Dermis microvascular lymphatic vessel endothelial cell (primary cell): Measurements from ENCODE around the gene GOLGA8T. TPM values are rescaled to one million over a fixed set of nuclear protein-coding genes. Genes with fewer than 3 reads are reported as not detected.
"Not testable (repeated sequence)": the region's sequence is repeated elsewhere in the genome, so short reads cannot be mapped to it uniquely, and the experiment has no call there.

ENCODE experiments used
- DNase-seq, 2 donors: peaks; one replicate each; pipeline versions ENCODE4 v3.0.0 to v3.0.0-alpha.2; 2010; ENCODE audit warnings: low read depth in 2 of 2
- total RNA-seq: library from RNA; depleted of rRNA; stranded (reverse); fragments of >200 nt; gene quantifications from 2 replicates; pipeline ENCODE4 v1.2.1, GENCODE V29; 2014

The GOLGA8T gene
- total RNA-seq, 1 donor from 2014 or later, result 0.13 TPM

- not testable (repeated sequence) for DNase-seq
Observed at GRCh38 chr15:30191143-30191542, 56.3 kb downstream of the GOLGA8T start.

GRCh38 chr15:30191639-30192038, 56.8 kb downstream of the GOLGA8T start:
- DNase-seq, result not testable (repeated sequence)

- DNase-seq, result not testable (repeated sequence)
Observed at GRCh38 chr15:30192119-30192745, 57.4 kb downstream of the GOLGA8T start.

GRCh38 chr15:30192892-30193291, 58.0 kb downstream of the GOLGA8T start:
- DNase-seq, result not testable (repeated sequence)

Other genes starting within 250 kb of the GOLGA8T start
- gene GOLGA8J, start 52.1 kb upstream of the GOLGA8T start, total RNA-seq, result not detected in 2 replicates